ENCODE measurements around the gene PTGFR.

GRCh38 chr1:78520216-78520615 lies 29.4 kb downstream of the PTGFR start:
- TF ChIP-seq ZFP3 (CRISPR knock-in tag; IDR thresholded peaks at IDR 0.05) (no peak), CREB5 (CRISPR knock-in tag; IDR thresholded peaks at IDR 0.05; ENCODE audit: low read depth) (no peak)
- TF ChIP-seq, protein P1, sequence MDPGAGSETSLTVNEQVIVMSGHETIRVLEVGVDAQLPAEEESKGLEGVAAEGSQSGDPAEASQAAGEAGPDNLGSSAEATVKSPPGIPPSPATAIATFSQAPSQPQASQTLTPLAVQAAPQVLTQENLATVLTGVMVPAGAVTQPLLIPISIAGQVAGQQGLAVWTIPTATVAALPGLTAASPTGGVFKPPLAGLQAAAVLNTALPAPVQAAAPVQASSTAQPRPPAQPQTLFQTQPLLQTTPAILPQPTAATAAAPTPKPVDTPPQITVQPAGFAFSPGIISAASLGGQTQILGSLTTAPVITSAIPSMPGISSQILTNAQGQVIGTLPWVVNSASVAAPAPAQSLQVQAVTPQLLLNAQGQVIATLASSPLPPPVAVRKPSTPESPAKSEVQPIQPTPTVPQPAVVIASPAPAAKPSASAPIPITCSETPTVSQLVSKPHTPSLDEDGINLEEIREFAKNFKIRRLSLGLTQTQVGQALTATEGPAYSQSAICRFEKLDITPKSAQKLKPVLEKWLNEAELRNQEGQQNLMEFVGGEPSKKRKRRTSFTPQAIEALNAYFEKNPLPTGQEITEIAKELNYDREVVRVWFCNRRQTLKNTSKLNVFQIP (CRISPR knock-in tag; IDR thresholded peaks at IDR 0.05; ENCODE audit: borderline replicate concordance, low read depth): no peak

Measured in SK-N-SH treated with all-trans-retinoic acid at 6 μM for 48 hours (cell line).